ENCODE data around the gene AMBRA1.
A peak's percentile ranks its signal among the peaks of the same experiment; 100 is the strongest.

Gene AMBRA1

DNA sequence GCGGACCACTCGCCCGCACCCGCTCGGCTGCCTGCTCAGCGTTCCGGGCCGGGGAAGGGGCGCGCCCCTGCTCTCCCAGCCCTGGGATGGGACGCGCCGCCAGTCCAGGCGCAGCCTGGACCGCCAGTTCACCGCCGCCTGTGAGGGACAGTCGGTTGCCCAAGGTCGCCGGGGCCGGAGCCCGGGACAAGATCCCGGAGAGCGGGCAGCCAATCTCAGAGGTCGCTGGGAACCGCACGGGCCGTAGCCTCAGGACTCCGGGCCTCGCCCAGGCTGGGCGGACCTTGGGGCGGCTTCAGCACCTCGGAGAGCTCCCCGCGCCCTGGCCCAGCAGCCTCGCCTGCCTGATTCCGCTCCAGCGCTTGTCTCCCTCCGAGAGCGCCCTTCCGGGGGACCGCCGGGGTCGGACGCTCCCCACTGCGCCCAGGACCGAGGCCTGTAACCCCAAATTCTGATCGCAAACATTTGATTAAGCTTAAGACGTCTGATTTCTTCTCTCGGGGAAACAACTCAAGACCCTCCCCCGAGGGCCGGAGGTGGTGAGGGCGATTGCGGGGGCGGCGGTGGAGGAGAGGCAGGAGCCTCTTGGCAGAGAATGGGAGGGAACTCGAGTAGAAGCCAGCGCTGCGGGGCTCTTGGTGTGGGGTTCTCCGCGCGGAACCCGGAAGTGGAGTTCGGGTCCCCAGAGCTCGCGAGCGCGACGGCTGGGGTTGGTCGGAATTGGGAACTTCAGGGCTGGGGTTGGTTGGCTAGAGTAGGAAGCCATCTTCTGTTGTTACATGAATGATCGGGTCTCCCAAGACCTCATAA, 201.2 kb downstream of the AMBRA1 start:
- DNase-seq, result peak; percentile 94

- peak; percentile 88 for DNase-seq
Measured at GRCh38 chr11:46391578-46392420, 202.0 kb downstream of the AMBRA1 start, which contains the start of gene CHRM4. Gene CHRM4, minus strand, starts transcription at chr11:46391776. Its CDS starts 5,219 bp downstream, at chr11:46386557.

GRCh38 chr11:46391186-46391577, 202.6 kb downstream of the AMBRA1 start:
- no peak for DNase-seq

DNA sequence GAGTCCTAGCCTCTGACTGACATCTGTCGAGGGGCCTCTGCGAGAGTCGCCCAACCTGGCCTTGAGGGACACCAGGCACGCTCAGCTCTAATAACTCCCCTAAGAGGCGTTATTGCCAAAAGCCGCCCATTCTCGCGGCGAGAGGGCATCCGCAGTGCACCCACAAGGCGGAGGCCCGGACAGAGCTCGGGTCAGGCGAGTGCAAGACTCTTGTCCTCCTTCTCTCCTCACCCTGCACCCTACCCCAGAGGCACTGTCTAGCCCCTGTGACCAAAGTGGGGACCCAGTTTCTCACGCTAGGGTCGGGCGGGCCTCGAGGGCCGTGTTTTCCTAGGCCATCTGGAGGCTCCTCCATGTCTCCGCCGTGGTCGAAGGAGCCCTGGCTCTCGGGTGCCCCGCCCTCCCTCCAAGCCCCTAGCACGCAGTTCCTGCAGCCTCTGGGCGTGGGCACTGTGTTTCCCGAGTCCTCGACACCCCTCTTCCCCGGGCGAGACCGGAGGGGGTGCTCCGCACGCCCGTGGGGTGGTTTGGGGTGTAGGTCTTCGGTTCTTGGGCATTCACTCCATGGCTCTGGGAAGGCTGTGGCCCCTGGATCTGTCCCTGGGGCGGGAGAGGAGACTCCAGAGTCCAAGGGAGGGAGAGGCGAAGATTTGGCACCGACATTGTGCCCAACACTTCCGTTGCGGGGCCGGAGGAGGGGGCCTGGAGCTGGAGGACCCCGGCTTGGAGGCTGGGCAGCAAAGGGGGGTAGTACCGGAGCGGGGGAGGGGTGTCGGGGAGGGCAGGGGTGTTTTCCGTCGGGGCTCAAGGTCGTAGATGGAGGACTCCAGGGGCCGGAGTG, 203.3 kb downstream of the AMBRA1 start:
- DNase-seq, result no peak

GRCh38 chr11:46389450-46390330, 204.1 kb downstream of the AMBRA1 start:
- peak; percentile 90 for DNase-seq

DNA sequence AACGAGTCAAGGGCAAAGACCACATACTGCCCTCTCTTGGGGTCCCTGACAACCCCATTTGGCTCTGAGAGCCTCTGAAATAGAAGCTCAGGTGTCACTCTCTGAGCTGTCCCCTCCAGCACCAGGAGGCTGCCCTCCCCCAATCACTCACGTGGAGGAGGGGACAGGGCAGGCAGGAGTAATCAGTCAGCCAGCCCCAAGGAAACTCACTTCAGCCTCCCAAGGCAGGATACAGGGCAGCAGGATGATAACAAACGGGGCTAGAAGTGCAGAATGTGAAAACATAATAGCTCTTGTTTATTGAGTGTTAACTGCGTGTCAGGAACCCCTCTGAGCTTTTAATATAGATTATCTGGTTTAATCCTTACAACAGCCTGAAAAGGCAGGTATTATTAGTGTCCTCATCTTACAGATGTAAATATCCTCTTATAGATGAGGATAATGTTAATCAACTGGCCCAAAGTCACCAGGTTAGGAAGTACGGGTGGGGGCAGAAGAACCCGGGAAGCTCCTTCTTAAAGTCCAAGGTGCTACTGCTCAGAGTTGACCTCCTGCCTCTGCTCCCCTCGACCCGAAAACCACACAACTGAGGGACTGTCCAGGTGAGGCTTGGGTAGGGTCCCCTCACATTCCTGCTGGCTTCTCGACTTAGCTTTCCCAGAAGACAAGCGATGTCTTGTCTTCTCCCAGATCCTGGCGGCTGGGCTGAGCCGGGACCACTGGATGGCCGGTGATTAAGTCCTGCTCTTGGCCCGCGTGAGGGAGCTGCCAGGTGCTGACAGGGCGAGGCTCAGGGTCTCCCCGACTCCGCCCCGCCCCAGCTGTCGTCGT, 205.0 kb downstream of the AMBRA1 start:
- peak; percentile 68 for DNase-seq

DNA sequence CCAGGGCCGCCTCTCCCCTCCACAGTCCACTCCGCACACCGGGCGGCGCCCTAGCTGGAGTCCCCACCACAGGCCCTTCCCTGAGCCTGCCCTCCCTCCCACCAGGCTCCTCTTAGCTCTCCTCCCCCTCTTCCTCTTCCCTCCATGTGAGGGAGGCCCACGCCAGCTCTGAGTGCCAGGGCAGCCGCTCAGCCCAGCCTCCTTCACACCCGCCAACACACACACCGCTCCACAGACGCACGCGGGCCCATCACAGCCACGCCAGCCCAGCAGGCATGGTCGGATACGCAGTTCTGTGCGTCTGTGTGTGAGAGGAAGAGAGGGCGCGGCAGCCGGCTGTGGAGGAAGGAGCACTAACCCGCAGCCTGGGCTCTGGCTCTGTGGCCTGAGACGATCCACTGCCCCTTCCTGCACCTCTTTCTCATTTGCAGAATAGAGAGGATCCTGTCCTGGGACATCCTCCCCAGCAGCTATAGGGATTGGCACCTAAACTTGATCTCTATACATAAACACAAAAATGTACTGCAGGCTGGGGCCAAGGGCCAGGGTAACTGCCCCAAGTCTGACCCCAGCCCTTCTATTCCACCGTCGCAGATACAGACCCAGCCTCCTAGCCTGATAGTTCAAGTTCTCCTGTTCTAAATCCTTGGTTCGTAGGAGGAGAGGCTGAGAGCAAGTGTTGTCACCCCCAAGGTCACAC, 205.8 kb downstream of the AMBRA1 start:
- DNase-seq, result peak; percentile 73

DNA sequence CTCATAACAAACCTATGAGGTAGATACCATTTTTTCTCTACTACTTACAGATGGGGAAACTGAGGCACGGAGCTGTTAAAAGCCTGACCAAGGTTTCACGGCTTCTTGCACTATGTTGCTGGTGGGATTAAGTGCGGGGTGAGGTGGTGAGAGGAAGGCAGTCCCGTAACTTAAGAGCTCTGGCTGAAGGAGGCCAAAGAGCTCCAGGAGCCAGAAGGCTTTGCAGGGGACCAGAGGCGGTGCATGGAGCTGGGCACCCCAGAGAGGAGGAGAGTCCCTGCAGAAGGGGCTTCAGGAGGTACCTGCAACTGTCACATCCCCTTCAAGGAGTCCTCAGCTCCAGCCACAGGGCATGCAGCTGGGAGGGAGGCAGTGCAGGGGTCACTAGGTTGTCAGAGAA, 206.4 kb downstream of the AMBRA1 start:
- DNase-seq, result no peak

DNA sequence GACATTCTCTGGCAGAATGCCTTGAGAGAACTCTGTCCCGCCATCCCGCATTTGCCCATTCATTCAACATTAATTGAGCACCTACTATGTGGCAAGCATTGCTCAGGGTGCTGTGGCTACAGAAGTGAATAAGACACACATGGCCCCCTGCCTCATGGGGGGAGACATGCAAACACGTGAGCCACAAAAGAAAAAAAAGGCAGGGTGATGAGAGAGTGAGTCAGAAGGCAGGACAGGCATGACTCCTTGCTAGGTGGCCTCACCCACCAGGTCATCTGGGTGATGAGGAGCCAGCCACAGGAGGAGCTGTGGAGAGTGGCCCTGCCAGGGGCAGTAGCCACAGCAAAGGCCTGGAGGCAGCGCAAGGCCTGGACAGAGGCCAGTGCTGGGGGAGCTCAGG, 207.1 kb downstream of the AMBRA1 start:
- DNase-seq, result peak; percentile 64

DNA sequence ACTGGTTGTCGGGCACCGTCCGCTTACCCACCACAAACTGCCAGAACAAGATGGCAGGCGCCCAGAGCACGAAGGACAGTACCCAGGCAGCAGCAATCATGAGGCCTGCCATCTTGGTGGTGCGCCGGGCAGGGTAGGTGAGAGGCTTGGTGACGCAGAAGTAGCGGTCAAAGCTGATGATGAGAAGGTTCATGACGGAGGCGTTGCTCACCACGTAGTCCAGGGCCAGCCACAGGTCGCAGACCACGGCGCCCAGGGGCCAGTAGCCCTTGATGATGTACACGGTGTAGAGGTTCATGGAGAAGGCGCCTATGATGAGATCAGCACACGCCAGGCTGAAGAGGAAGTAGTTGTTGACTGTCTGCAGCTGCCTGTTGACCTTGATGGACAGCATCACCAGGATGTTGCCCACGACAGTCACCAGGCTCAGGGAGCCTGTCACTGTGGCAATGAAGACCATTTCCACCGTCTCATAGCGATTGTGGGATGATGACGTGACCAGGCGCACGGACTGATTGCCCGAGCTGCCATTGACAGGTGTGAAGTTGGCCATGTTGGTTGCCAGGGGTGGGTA, 207.7 kb downstream of the AMBRA1 start:
- DNase-seq, result no peak

GRCh38 chr11:46385169-46386004, 208.4 kb downstream of the AMBRA1 start:
- DNase-seq, result no peak

DNA sequence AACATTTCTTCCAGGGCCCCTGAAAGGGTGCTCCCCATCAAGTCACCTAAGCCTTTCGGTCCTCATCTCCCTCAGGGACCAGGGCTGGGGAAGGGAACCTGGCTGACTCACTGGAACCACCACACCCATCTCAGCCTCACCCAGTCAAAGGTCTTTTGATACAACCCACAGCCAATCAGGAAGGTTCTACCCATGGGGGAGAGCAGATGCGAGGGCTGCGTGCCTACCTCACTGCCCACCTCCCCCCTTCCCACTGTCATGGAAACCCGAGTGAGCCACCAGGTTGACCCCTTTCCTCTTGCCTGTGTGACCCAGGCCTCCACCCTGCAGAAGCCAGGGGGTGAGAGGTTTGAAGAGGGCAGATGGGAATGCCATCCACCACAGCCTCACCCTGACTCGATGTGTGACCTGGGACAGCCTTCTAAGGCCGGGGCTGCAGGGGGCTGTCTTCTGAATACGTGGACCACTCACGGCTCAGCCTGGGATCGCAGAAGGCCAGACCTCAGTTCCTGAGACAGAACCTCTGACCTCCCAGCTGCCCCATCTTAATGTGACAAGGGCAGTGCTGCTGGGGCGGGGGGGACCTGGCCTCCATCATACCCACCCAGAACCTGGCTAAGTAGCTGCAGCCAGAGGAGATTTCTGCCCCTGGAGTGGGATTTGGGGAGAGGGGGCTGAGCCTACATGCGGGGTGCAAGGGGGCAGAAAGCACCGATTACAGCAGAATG, 209.7 kb downstream of the AMBRA1 start:
- DNase-seq, result no peak

DNA sequence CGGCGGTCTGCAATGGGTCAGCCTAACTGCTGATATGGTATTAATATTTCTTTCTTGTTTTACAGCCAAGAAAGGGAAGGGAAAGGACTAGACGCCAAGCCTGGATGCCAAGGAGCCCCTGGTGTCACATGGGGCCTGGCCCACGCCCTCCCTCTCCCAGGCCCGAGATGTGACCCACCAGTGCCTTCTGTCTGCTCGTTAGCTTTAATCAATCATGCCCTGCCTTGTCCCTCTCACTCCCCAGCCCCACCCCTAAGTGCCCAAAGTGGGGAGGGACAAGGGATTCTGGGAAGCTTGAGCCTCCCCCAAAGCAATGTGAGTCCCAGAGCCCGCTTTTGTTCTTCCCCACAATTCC, 210.4 kb downstream of the AMBRA1 start:
- no peak for DNase-seq

- DNase-seq, result peak; percentile 76
Measured at GRCh38 chr11:46382646-46383403, 211.0 kb downstream of the AMBRA1 start.

DNA sequence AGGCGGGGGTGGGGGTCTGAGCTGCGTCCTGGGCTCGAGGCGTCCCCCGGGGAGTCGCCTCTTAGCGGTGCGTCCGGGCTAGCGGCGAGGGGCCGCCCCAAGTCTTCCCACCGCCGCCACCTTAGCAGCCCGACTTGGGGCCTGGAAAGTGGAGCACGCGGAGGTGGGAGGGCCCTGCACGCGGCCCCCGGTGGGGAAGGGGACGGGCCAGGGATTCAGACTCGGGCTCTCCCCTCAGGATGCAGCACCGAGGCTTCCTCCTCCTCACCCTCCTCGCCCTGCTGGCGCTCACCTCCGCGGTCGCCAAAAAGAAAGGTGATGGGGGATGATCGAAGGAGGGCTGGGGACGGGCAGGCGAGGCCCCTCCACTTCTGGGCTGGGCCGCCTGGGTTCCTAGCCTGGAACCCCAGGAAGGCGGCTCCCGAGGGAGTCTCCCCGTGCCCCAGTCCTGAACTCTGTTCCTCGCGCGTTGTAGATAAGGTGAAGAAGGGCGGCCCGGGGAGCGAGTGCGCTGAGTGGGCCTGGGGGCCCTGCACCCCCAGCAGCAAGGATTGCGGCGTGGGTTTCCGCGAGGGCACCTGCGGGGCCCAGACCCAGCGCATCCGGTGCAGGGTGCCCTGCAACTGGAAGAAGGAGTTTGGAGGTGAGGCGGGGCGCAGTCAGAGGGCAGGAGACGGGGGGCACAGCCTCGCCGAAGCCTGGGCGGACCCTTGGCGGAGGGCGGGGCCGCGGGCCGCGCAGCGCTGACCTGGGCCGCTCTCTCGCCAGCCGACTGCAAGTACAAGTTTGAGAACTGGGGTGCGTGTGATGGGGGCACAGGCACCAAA, 211.8 kb downstream of the AMBRA1 start:
- peak; percentile 79 for DNase-seq

GRCh38 chr11:46381048-46381818, 212.6 kb downstream of the AMBRA1 start, which contains the start of gene MDK:
Gene MDK, plus strand, starts transcription at chr11:46381669. Its CDS starts 389 bp downstream, at chr11:46382058.
- DNase-seq, result peak; percentile 90

All from islet precursor cell (in vitro differentiated cells).